ENCODE data around the gene CFAP97.

The CFAP97 gene

DNA sequence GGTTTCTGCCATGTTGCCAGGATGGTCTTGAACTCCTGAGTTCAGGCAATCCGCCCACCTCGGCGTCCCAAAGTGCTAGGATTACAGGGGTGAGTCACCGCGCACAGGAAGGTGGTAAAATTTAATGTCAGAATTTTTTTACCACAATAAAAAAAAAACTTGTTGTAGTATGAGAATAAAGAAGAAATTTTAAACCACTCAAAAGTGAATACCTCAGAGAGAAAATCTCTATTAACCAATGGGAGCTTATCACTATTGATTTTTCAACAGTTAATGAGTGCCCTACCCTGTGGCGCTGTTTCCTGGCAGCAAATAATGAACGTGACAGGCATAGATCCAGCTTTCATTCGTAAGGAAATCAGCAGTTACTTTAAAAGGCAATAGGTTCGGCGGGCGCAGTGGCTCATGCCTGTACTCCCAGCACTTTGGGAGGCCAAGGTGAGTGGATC is 93.4 kb downstream of the CFAP97 start:
- no peak for DNase-seq

DNA sequence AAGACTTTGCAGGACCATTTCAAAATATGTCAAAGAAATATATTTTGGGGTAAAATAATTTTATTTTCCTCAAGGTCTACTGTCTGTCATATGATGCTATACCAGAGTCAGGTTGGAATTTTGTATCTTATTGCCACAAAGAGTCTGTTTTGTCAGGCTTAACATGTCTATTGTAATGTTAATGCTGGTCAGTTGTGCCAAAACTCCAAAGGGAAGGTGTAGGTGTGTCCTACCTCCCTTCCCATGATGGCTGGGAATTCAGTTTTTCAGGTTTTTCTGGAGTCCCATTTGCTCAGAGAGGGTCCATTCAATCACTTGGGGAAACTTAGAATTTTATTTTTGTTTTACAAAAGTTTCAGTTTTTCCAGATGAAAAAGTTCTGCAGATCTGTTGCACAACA is 94.1 kb downstream of the CFAP97 start:
- DNase-seq, result no peak
